Measurements from ENCODE around the gene DIAPH3. TPM values are rescaled to one million over a fixed set of nuclear protein-coding genes. Genes with fewer than 3 reads are reported as not detected.

DIAPH3 gene
- total and polyA plus RNA-seq, 8 donors: 3.3 to 19.1 (median 10.6) TPM

- DNase-seq (no peak), ATAC-seq (no peak)
- H3K4me1 ChIP-seq: no peaks in the 10 kb centered on the region
- TF ChIP-seq, protein P1, sequence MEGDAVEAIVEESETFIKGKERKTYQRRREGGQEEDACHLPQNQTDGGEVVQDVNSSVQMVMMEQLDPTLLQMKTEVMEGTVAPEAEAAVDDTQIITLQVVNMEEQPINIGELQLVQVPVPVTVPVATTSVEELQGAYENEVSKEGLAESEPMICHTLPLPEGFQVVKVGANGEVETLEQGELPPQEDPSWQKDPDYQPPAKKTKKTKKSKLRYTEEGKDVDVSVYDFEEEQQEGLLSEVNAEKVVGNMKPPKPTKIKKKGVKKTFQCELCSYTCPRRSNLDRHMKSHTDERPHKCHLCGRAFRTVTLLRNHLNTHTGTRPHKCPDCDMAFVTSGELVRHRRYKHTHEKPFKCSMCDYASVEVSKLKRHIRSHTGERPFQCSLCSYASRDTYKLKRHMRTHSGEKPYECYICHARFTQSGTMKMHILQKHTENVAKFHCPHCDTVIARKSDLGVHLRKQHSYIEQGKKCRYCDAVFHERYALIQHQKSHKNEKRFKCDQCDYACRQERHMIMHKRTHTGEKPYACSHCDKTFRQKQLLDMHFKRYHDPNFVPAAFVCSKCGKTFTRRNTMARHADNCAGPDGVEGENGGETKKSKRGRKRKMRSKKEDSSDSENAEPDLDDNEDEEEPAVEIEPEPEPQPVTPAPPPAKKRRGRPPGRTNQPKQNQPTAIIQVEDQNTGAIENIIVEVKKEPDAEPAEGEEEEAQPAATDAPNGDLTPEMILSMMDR (IDR thresholded peaks at IDR 0.05): no peak
- no peaks in the 10 kb centered on the region for H3K36me3 ChIP-seq
- H3K4me3 ChIP-seq: no peak overlapping the region
- no peak overlapping the region for H3K27ac ChIP-seq
- intact Hi-C loops (cut with DNase I): no loop called here
- H3K27me3 ChIP-seq: no peaks in the 10 kb centered on the region
- H3K9me3 ChIP-seq: no peaks in the 10 kb centered on the region
Observed at GRCh38 chr13:59700281-59700680, 463.4 kb downstream of the DIAPH3 start.

DNA sequence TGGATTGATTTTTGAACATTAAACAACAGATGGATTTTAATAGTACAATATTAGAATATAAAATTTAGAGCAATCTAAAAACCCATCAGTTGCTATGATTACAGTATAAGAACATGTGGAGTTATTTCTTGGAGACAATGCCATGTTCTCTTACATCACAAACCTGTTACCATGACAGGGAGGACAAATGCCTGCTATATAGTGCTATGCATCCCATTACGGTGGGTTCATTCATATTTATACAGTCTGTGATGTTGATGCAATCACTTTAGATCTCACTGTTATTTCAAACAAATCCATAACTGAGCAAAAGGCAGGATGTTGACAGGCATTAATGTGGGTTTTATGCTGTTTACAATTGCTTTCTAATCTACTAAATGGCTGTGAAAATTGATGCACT is 467.5 kb downstream of the DIAPH3 start:
- DNase-seq (no peak), ATAC-seq (no peak)
- H3K27me3 ChIP-seq: no peaks in the 10 kb centered on the region
- no peak overlapping the region for H3K4me3 ChIP-seq
- TF ChIP-seq, protein P1 (IDR thresholded peaks at IDR 0.05): no peak
- H3K27ac ChIP-seq: no peak overlapping the region
- no peaks in the 10 kb centered on the region for H3K4me1 ChIP-seq
- H3K9me3 ChIP-seq: no peaks in the 10 kb centered on the region
- H3K36me3 ChIP-seq: no peaks in the 10 kb centered on the region
- intact Hi-C loops (cut with DNase I): no loop called here

- DNase-seq: peak in 2 of 4 donors; percentile 44 to 46
Observed at GRCh38 chr13:59691501-59692066, 472.1 kb downstream of the DIAPH3 start.

DNA sequence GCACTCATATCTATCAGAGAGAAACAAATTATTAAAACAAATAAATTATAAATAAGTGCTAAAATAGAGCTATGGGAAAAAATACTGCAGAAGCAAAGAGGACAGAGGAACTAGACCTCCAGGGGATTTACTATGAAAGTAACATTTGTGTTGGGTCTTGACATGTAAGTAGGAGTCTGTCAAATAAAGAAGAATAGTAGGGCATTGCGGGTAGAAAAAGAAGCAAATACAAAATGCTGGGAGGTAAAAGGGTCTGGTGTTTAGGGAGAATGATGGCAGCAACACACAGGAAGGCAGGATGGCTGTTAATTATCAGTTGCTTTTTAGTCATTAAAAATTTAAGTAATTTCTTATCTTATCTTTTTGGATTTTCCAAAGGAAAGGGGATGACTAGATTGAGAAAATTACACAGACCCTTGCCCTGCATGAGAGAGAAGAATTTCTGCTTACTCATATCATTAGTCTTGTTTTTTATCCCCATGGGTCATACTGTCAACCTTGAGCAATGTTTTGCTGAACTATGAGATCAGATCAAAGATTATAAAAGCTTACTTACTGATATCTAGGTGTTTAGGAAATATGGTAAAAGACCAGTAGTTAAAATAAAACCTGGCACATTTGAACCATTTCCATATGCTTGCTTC is 472.7 kb downstream of the DIAPH3 start:
- no peak for ATAC-seq
- Histone ChIP-seq H3K27ac (no peak overlapping the region), H3K9me3 (no peaks in the 10 kb centered on the region), H3K4me3 (no peak overlapping the region), H3K27me3 (no peaks in the 10 kb centered on the region), H3K4me1 (no peaks in the 10 kb centered on the region), H3K36me3 (no peaks in the 10 kb centered on the region)
- TF ChIP-seq, protein P1 (IDR thresholded peaks at IDR 0.05): no peak
- DNase-seq: no peak
- intact Hi-C loops (cut with DNase I): no loop called here

More at GRCh38 chr13:59691501-59692066, 472.1 kb downstream of the DIAPH3 start:
- no peaks in the 10 kb centered on the region for H3K9me3 ChIP-seq
- ATAC-seq: no peak
- no peaks in the 10 kb centered on the region for H3K27me3 ChIP-seq
- H3K4me3 ChIP-seq: no peak overlapping the region
- H3K36me3 ChIP-seq: no peaks in the 10 kb centered on the region
- no peak overlapping the region for H3K27ac ChIP-seq
- TF ChIP-seq, protein P1 (IDR thresholded peaks at IDR 0.05): no peak
- intact Hi-C loops (cut with DNase I): no loop called here
- H3K4me1 ChIP-seq: no peaks in the 10 kb centered on the region

- Histone ChIP-seq H3K9me3 (no peaks in the 10 kb centered on the region), H3K4me1 (no peaks in the 10 kb centered on the region), H3K4me3 (no peak overlapping the region), H3K27me3 (no peaks in the 10 kb centered on the region), H3K36me3 (no peaks in the 10 kb centered on the region), H3K27ac (no peak overlapping the region)
- no peak for DNase-seq
- intact Hi-C loops (cut with DNase I): loop anchor here in 1 of 2 donors (10.0 kb wide), 1 partner anchor 216 kb away; no protein-coding TSS in a partner anchor
- ATAC-seq: no peak
- TF ChIP-seq, protein P1 (IDR thresholded peaks at IDR 0.05): no peak
Observed at GRCh38 chr13:59689057-59689456, 474.7 kb downstream of the DIAPH3 start.

Data from left lung (tissue), 10 donors.